Uterus (tissue), 4 donors: ENCODE data around the gene RNF181. TPM values are rescaled to one million over a fixed set of nuclear protein-coding genes. Genes with fewer than 3 reads are reported as not detected.

ENCODE experiments used
- DNase-seq, 2 donors: peaks; one replicate each; pipeline ENCODE4 v3.0.0-alpha.2; 2019 to 2020
- H3K27ac ChIP-seq, 2 donors: fragments of 200-600 bp; sonication (generic); 1 replicate in 1 of 2; 2 replicates in 1 of 2; pipeline ENCODE4 v1.5.1; 2016 to 2018
- H3K27me3 ChIP-seq, 2 donors: fragments of 200-600 bp; sonication (generic); one replicate each; pipeline ENCODE4 v1.5.1; 2018 to 2019; ENCODE audit warnings: control low read depth in 1 of 2
- H3K36me3 ChIP-seq, 2 donors: fragments of 200-600 bp; sonication (generic); one replicate each; pipeline ENCODE4 v1.5.1; 2019; ENCODE audit warnings: control low read depth in 1 of 2
- H3K4me1 ChIP-seq, 2 donors: fragments of 200-600 bp; sonication (generic); one replicate each; pipeline ENCODE4 v1.5.1; 2018 to 2019; ENCODE audit warnings: control low read depth in 1 of 2
- H3K4me3 ChIP-seq, 2 donors: fragments of 200-600 bp; sonication (generic); 1 replicate in 1 of 2; 2 replicates in 1 of 2; pipeline ENCODE4 v1.5.1; 2018 to 2019; ENCODE audit warnings: mild to moderate bottlenecking in 1 of 2
- H3K9me3 ChIP-seq, 2 donors: fragments of 200-600 bp; sonication (generic); one replicate each; pipeline ENCODE4 v1.5.1; 2019; ENCODE audit warnings: control low read depth in 1 of 2
- POLR2A ChIP-seq, 2 donors: fragments of 450-650 bp; IDR thresholded peaks; one replicate each; pipeline ENCODE4 v1.6.1; 2016; ENCODE audit warnings: antibody characterized with exemption in 2 of 2, mild to moderate bottlenecking in 1 of 2, moderate library complexity in 1 of 2
- intact Hi-C: fragments of 100-400 bp; cut with DNase I; formaldehyde crosslinking; loops from one replicate; pipeline ENCODE4 v1.15.1; 2023; ENCODE audit warnings: low total_unique reads
- total RNA-seq, 4 donors: library from RNA; depleted of rRNA in 3 of 4; stranded (reverse); fragments of >200 nt in 3 of 4; gene quantifications; one replicate each; pipeline versions ENCODE4 v1.1.0 to v1.2.4, GENCODE V29; 2014 to 2023
- TF ChIP-seq, protein P1 (sequence below), 4 experiments: fragments of 200-600 bp in 2 of 4; fragments of 450-650 bp in 2 of 4; sonication (generic) in 2 of 4; IDR thresholded peaks; one replicate each; pipeline ENCODE4 v1.5.1; 2016 to 2019; ENCODE audit warnings: antibody characterized with exemption in 4 of 4, mild to moderate bottlenecking in 2 of 4, moderate library complexity in 1 of 4
- donor health status: DM: yes; HTN: yes; CAD: no.

Gene RNF181
- total RNA-seq, 4 donors from 2014 or later, result 53.0 to 362 (median 175) TPM

DNA sequence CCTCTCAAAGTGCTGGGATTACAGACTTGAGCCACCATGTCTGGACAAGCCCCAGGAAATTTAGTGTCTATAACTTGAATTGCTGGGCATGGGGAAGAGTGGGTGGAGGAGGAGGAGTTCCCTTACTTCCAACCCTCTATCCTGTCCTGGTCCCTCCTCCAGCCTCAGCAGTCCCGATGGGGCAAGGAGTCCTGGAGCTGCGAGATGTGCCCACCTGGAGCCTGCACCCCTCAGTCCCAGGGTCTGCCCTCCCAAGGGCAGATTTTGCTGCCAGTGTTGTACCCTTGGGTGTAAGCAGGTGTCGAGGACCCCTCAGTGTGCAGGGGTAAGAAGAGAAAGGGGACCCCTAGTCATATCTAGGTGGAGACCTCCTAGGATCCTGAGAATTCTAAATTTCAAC lies 15.3 kb upstream of the RNF181 start:
- no peak for DNase-seq
- Histone ChIP-seq H3K4me1 (no peaks in the 10 kb centered on the region), H3K27ac (peak overlapping the region; percentile 3 to 27)

DNA sequence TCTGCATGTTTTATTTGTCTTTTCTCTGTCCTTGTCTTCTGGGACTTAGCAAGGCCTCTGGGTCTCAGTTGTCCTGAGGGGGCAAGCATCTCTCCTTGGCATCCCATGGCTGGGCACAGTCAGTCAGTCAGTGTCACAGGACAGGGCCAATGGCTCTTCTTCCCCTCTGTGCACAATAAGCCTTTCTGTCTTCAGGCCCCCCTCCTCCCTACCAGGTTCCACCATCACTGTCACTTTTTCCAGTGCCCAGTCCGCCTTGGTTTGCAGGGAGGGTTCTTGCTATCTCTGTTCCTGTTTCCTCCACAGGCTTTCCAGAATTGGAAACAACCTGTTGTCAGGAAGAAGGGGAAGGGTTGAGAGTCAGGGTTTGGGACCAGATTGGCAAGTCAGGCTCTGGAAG lies 13.1 kb upstream of the RNF181 start:
- Histone ChIP-seq H3K9me3 (no peaks in the 10 kb centered on the region), H3K27ac (no peak overlapping the region), H3K4me3 (no peak overlapping the region), H3K36me3 (no peaks in the 10 kb centered on the region), H3K4me1 (no peaks in the 10 kb centered on the region), H3K27me3 (no peaks in the 10 kb centered on the region)
- no peak for DNase-seq
- intact Hi-C loops, result no loop called here
- TF ChIP-seq POLR2A (IDR thresholded peaks at IDR 0.05), result no peak
- TF ChIP-seq, protein P1, sequence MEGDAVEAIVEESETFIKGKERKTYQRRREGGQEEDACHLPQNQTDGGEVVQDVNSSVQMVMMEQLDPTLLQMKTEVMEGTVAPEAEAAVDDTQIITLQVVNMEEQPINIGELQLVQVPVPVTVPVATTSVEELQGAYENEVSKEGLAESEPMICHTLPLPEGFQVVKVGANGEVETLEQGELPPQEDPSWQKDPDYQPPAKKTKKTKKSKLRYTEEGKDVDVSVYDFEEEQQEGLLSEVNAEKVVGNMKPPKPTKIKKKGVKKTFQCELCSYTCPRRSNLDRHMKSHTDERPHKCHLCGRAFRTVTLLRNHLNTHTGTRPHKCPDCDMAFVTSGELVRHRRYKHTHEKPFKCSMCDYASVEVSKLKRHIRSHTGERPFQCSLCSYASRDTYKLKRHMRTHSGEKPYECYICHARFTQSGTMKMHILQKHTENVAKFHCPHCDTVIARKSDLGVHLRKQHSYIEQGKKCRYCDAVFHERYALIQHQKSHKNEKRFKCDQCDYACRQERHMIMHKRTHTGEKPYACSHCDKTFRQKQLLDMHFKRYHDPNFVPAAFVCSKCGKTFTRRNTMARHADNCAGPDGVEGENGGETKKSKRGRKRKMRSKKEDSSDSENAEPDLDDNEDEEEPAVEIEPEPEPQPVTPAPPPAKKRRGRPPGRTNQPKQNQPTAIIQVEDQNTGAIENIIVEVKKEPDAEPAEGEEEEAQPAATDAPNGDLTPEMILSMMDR (IDR thresholded peaks at IDR 0.05), result no peak

More for the DNA sequence above, 15.3 kb upstream of the RNF181 start:
- intact Hi-C loops, result no loop called here
- TF ChIP-seq, protein P1 (IDR thresholded peaks at IDR 0.05), result no peak
- no peak for TF ChIP-seq POLR2A (IDR thresholded peaks at IDR 0.05)
- H3K4me3 ChIP-seq, result no peak overlapping the region
- H3K9me3 ChIP-seq, result no peaks in the 10 kb centered on the region
- no peaks in the 10 kb centered on the region for H3K27me3 ChIP-seq
- no peaks in the 10 kb centered on the region for H3K36me3 ChIP-seq

DNA sequence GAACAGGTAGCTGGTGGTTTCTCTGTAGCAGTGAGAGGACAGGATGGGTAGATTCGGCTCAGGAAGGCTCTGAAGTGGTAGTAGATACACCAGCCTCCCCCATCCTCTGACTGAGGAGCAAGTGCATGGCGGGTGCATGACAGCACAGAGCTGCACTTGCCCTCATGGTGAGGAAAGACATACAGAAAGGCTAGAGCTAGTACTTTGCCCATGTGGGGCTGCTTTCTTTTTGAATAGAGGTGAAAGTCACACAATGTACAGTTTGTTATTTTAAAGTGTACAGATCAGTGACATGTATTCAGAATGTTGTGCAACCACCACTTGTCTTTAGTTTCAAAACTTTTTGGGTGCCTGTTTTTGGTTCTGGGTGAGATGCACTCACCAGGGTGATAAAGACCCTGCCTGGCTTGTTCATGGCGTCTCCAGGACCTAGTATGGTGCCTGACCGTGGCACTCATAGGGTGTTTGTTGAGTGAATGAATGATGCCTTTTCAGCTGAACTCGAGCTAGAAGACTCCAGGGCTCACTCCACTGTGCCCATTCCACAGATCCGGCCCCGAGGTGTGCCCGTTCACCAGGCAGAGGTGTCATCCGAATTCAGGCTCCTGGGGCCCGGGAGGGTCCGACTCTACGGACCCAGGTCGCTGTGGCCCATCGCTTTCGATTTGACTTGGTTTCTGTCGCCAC lies 11.7 kb upstream of the RNF181 start:
- TF ChIP-seq, protein P1 (IDR thresholded peaks at IDR 0.05), result no peak
- TF ChIP-seq POLR2A (IDR thresholded peaks at IDR 0.05), result no peak
- H3K36me3 ChIP-seq, result no peaks in the 10 kb centered on the region
- no peaks in the 10 kb centered on the region for H3K9me3 ChIP-seq
- H3K27ac ChIP-seq, result peak overlapping the region; percentile 90 to 92
- intact Hi-C loops, result no loop called here
- no peak for DNase-seq
- no peaks in the 10 kb centered on the region for H3K27me3 ChIP-seq
- no peaks in the 10 kb centered on the region for H3K4me1 ChIP-seq
- peak overlapping the region; percentile 59 to 63 for H3K4me3 ChIP-seq

DNA sequence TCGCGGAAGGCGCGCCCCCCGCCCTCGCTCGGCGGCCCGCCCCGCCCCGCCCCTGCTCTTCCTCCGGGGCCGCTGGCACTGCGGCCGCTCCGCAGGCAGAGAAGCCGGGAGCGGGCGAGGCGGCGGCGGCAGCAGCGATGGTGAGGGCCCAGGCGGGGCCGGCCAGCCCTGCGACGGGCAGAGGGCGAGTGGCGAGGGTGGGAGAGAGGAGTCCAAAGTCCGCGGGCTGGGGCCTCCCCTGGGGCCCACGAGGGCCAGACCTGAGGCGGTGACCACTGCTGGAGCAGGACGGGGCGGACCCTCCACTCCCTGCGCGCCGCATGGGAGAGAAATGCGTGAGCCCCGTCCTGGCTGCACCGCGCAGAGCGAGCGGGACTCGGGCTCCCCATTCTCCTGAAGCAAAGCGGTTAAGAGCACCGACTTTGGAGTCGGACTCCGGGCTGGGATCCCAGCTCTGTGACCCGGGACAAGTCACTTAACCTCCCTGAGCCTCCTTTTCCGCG lies 11.1 kb upstream of the RNF181 start, which contains the start of gene VAMP5:
Gene VAMP5 (plus strand): TSS at position 78 of the 503 bp plus-strand sequence. CDS start 60 bp downstream, at position 138.
- intact Hi-C loops, result no loop called here
- TF ChIP-seq, protein P1 (IDR thresholded peaks at IDR 0.05), result peak in 1 of 4 experiments; percentile 15
- peak; percentile 30 to 65 for TF ChIP-seq POLR2A (IDR thresholded peaks at IDR 0.05)
- Histone ChIP-seq H3K4me1 (no peaks in the 10 kb centered on the region), H3K9me3 (no peaks in the 10 kb centered on the region), H3K27ac (peak within 1 kb of the TSS; percentile 90 to 92), H3K27me3 (no peaks in the 10 kb centered on the region), H3K4me3 (peak within 1 kb of the TSS; percentile 59 to 63), H3K36me3 (no peaks in the 10 kb centered on the region)
- DNase-seq, result peak in 1 of 2 donors; percentile 56
